Glutamatergic neuron (in vitro differentiated cells): ENCODE results near the gene TNPO2. TPM values are rescaled to one million over a fixed set of nuclear protein-coding genes. Genes with fewer than 3 reads are reported as not detected.

Experiments
- DNase-seq: peaks from one replicate; pipeline ENCODE4 v3.0.0; 2022
- H3K27ac Mint-ChIP-seq: one replicate; pipeline ENCODE4 v1.8.0; 2020; ENCODE audit warnings: mild to moderate bottlenecking, mixed read lengths, inconsistent platforms; ENCODE audit not compliant: unreplicated experiment
- H3K27me3 Mint-ChIP-seq: one replicate; pipeline ENCODE4 v1.8.0; 2020; ENCODE audit warnings: mild to moderate bottlenecking, moderate library complexity, mixed read lengths, inconsistent platforms; ENCODE audit not compliant: unreplicated experiment
- H3K36me3 Mint-ChIP-seq: one replicate; pipeline ENCODE4 v1.8.0; 2020; ENCODE audit warnings: mild to moderate bottlenecking, mixed read lengths, inconsistent platforms; ENCODE audit not compliant: unreplicated experiment
- H3K4me1 Mint-ChIP-seq: one replicate; pipeline ENCODE4 v1.8.0; 2020; ENCODE audit warnings: mild to moderate bottlenecking, low read depth, mixed read lengths, inconsistent platforms; ENCODE audit not compliant: unreplicated experiment
- H3K4me3 Mint-ChIP-seq: one replicate; pipeline ENCODE4 v1.8.0; 2020; ENCODE audit warnings: mild to moderate bottlenecking, mixed read lengths, inconsistent platforms; ENCODE audit not compliant: unreplicated experiment
- H3K9me3 Mint-ChIP-seq: one replicate; pipeline ENCODE4 v1.8.0; 2020; ENCODE audit warnings: mild to moderate bottlenecking, moderate library complexity, mixed read lengths, inconsistent platforms; ENCODE audit not compliant: unreplicated experiment
- total RNA-seq: library from RNA; stranded (reverse); fragmentation: NEBNext Ultra II Directional; extraction: Animal tissue kit (Norgen Biotek cat#: 25700); gene quantifications from one replicate; pipeline ENCODE4 v1.2.1, GENCODE V29; 2021; ENCODE audit not compliant: unreplicated experiment
- TF ChIP-seq, protein P1 (sequence below): fragments of 200-600 bp; sonication (generic); IDR thresholded peaks from one replicate; pipeline ENCODE4 v1.5.0; 2021; ENCODE audit not compliant: partially characterized antibody, unreplicated experiment

Gene TNPO2
- total RNA-seq, 1 donor from 2014 or later = 135 TPM

DNA sequence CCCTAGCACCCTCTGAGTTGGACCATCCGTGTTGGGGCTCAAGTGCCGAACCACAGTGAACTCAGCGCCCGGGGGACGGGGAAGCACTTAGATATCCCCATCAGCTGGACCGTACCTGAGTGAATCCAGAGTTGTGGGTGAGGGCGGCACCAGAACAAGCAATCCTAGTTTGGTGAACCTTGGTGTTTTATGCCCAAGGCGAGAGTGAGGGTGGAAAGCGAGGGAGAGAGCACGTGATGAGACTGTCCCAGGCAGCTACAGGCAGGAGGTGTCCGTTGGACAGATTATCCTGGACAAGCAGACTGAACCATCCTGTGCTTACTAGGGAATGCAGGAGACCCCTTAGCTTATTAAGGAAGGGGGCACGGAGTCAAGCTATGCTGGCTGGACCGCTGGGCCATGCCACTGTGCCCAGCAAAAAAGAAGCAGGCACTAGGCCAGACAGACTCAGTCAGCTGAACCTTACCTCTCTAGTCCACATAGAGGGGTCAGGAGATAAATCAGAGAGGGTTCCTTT is 14.2 kb upstream of the TNPO2 start:
- Mint-ChIP-seq H3K27me3 (peaks cover 9% of the 10 kb centered on the region), H3K4me3 (peak overlapping the region; percentile 100), H3K27ac (peak overlapping the region; percentile 99), H3K4me1 (peaks cover 12% of the 10 kb centered on the region), H3K9me3 (peaks cover 10% of the 10 kb centered on the region), H3K36me3 (no peaks in the 10 kb centered on the region)
- no peak for DNase-seq
- TF ChIP-seq, protein P1, sequence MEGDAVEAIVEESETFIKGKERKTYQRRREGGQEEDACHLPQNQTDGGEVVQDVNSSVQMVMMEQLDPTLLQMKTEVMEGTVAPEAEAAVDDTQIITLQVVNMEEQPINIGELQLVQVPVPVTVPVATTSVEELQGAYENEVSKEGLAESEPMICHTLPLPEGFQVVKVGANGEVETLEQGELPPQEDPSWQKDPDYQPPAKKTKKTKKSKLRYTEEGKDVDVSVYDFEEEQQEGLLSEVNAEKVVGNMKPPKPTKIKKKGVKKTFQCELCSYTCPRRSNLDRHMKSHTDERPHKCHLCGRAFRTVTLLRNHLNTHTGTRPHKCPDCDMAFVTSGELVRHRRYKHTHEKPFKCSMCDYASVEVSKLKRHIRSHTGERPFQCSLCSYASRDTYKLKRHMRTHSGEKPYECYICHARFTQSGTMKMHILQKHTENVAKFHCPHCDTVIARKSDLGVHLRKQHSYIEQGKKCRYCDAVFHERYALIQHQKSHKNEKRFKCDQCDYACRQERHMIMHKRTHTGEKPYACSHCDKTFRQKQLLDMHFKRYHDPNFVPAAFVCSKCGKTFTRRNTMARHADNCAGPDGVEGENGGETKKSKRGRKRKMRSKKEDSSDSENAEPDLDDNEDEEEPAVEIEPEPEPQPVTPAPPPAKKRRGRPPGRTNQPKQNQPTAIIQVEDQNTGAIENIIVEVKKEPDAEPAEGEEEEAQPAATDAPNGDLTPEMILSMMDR = no peak

DNA sequence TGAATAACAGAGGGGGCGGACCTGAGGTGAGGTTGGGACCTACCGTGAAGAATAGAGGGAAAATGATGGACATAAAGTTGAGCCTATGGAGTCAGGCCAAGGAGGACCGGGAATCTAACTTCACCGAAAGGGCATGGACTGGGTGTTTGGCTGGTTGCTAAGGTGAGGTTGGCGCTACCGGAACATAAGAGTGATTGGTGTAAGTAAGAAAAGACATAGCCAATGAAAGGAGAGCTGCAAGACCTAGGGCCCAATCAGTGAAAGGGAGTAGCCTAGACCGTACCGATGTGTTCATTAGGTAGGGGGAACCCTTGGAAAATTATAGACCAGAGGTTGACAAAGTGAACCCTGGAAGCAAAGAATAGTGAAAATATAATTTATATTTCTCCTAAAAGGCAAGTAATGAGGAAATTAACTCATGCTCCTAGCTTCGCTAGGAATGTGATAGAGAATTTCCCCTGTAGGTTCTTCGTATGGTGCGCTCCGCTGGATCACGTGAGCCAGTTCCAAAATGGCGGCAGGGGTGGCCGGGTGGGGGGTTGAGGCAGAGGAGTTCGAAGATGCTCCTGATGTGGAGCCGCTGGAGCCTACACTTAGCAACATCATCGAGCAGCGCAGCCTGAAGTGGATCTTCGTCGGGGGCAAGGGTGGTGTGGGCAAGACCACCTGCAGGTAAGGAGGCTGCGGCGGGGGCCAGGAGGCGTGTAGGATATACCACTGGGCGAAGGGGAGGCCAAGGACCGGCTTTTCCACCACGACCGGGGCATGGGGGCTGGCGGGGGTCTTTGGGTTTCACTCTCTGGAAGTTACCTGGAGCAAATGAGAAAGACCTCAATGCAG is 13.5 kb upstream of the TNPO2 start, which contains the start of gene GET3:
Gene GET3 (plus strand): TSS at position 503 of the 840 bp plus-strand sequence. CDS start 9 bp downstream, at position 512.
- peak; percentile 79 for DNase-seq
- Mint-ChIP-seq H3K4me3 (peak within 1 kb of the TSS; percentile 100), H3K9me3 (peaks cover 11% of the 10 kb centered on the region), H3K4me1 (peaks cover 14% of the 10 kb centered on the region), H3K27ac (peak within 1 kb of the TSS; percentile 99), H3K27me3 (peaks cover 12% of the 10 kb centered on the region), H3K36me3 (no peaks in the 10 kb centered on the region)
- TF ChIP-seq, protein P1 = no peak

DNA sequence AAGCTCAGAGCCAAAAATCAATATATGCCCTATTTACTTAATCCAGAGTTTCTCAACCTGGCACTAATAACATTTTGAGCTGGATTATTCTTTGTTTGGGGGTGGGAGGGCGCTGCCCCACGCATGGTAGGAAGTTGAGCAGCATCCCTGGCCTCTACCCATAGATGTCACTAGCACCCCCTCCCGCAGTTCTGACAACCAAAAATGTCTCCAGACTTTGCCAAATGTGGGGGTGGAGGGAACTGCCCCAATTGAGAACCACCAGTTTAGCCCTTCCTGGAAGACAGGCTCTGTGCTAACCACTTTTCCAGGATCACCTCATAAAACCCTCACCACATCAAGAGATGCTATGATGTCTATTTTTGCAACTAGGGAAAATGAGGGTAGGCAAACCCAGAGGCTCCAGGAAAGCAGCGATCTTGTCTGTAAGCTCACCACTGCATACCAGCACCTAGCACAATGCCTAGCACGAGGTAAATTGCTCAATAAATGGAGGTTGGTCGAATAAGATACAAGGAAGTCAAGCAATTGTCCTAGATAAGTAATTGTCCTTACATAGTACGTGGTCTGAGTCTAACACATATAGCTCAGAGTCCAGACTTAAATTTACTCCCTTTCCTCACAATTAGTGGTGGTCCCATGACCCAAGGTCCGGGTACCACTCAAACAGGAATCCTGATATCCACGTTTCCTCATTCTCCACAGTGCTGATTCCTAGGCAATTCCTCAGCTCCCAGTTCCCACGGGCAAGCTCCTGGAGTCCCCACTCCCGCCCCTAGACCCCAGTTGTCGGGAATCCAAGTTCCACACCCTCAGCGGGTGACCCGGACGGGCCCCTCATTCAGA is 9.9 kb upstream of the TNPO2 start:
- DNase-seq = no peak
- H3K4me3 Mint-ChIP-seq = peak overlapping the region; percentile 98
- TF ChIP-seq, protein P1 = no peak
- H3K36me3 Mint-ChIP-seq = no peaks in the 10 kb centered on the region
- H3K27me3 Mint-ChIP-seq = peaks cover 16% of the 10 kb centered on the region
- peak overlapping the region; percentile 92 for H3K27ac Mint-ChIP-seq
- peaks cover 24% of the 10 kb centered on the region for H3K4me1 Mint-ChIP-seq
- peaks cover 14% of the 10 kb centered on the region for H3K9me3 Mint-ChIP-seq

DNA sequence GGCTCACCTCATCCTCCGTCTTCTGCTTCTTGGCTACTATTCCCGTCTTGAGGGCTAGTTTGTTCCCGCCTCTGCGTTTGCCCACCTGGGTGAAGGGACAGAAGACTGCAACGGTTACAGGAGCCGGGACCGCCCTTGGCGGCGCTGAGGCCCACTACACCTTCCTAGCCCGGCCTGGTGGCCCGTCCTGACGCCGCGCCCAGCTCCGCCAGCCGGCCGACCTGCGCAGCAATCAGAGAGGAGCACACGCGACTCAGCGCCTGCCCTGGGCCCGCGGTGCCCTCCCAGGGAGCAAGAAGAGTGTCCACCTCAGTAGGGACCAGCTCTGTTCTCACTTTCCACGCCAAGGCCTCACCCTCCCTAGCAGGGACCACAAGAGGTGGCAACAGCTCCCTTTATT is 7.6 kb upstream of the TNPO2 start:
- Mint-ChIP-seq H3K27me3 (peaks cover 8% of the 10 kb centered on the region), H3K4me1 (peaks cover 16% of the 10 kb centered on the region), H3K36me3 (no peaks in the 10 kb centered on the region), H3K27ac (no peak overlapping the region), H3K4me3 (no peak overlapping the region), H3K9me3 (peaks cover 10% of the 10 kb centered on the region)
- TF ChIP-seq, protein P1 = no peak
- DNase-seq = no peak
